Upper lobe of left lung (tissue), 6 donors: ENCODE data around the gene PRKAG2. TPM values are rescaled to one million over a fixed set of nuclear protein-coding genes. Genes with fewer than 3 reads are reported as not detected.
A peak's percentile ranks its signal among the peaks of the same experiment; 100 is the strongest.

ENCODE experiments used
- ATAC-seq, 2 donors: fragments of 200-7000 bp; cut with Tn5 transposase; one replicate each; pipeline ENCODE4 v1.9.1; 2022; ENCODE audit warnings: mild to moderate bottlenecking in 2 of 2, moderate library complexity in 2 of 2; ENCODE audit not compliant: low FRiP score in 2 of 2
- DNase-seq, 2 donors: peaks; one replicate each; pipeline ENCODE4 v3.0.0-alpha.2; 2019 to 2020
- H3K27ac ChIP-seq, 4 donors: fragments of 200-600 bp; sonication (generic); one replicate each; pipeline ENCODE4 v1.5.1; 2016 to 2019
- H3K27me3 ChIP-seq, 4 donors: fragments of 200-600 bp; sonication (generic); one replicate each; pipeline ENCODE4 v1.5.1; 2017 to 2019
- H3K36me3 ChIP-seq, 4 donors: fragments of 200-600 bp; sonication (generic); one replicate each; pipeline ENCODE4 v1.5.1; 2016 to 2019
- H3K4me1 ChIP-seq, 4 donors: fragments of 200-600 bp; sonication (generic); one replicate each; pipeline ENCODE4 v1.5.1; 2018 to 2019
- H3K4me3 ChIP-seq, 4 donors: fragments of 200-600 bp; sonication (generic); one replicate each; pipeline ENCODE4 v1.5.1; 2017 to 2019; ENCODE audit warnings: mild to moderate bottlenecking in 2 of 4, moderate library complexity in 1 of 4
- H3K9me3 ChIP-seq, 4 donors: fragments of 200-600 bp; sonication (generic); one replicate each; pipeline ENCODE4 v1.5.1; 2018 to 2019
- EP300 ChIP-seq, 4 donors: sonication (generic); formaldehyde crosslinking; IDR thresholded peaks; one replicate each; pipeline ENCODE4 v1.5.1; 2017; ENCODE audit warnings: antibody characterized with exemption in 4 of 4, control low read depth in 2 of 4
- POLR2A ChIP-seq, 4 donors: fragments of 450-650 bp; IDR thresholded peaks; one replicate each; pipeline ENCODE4 v1.5.1; 2016 to 2017; ENCODE audit warnings: antibody characterized with exemption in 4 of 4, mild to moderate bottlenecking in 2 of 4
- POLR2AphosphoS5 ChIP-seq, 2 donors: sonication (generic); formaldehyde crosslinking; IDR thresholded peaks; one replicate each; pipeline ENCODE4 v1.5.1; 2017; ENCODE audit warnings: antibody characterized with exemption in 2 of 2
- WGBS, 2 donors: methylation state at CpG; one replicate each; pipeline ENCODE4 v1.1.5; 2017 to 2018; 5-methylcytosine and 5-hydroxymethylcytosine counted together
- total RNA-seq, 6 donors: library from RNA; depleted of rRNA in 4 of 6; stranded (reverse); fragments of >200 nt in 4 of 6; gene quantifications; one replicate each; pipeline versions ENCODE4 v1.1.0 to v1.2.1, GENCODE V29; 2016 to 2021
- TF ChIP-seq, protein P1 (sequence below), 6 experiments: fragments of 450-650 bp in 4 of 6; fragments of 200-600 bp in 2 of 6; sonication (generic) in 2 of 6; IDR thresholded peaks; one replicate each; pipeline ENCODE4 v1.5.1; 2016 to 2019; ENCODE audit warnings: antibody characterized with exemption in 6 of 6
- donor health status: DM: no; HTN: no; CAD: no; lungs with moderate emphysema.
- donor health status: DM: no; HTN: yes; CAD: no; lungs with severe emphysema.

Gene PRKAG2
- total RNA-seq, 6 donors from 2014 or later: 20.6 to 68.1 (median 29.6) TPM

DNA sequence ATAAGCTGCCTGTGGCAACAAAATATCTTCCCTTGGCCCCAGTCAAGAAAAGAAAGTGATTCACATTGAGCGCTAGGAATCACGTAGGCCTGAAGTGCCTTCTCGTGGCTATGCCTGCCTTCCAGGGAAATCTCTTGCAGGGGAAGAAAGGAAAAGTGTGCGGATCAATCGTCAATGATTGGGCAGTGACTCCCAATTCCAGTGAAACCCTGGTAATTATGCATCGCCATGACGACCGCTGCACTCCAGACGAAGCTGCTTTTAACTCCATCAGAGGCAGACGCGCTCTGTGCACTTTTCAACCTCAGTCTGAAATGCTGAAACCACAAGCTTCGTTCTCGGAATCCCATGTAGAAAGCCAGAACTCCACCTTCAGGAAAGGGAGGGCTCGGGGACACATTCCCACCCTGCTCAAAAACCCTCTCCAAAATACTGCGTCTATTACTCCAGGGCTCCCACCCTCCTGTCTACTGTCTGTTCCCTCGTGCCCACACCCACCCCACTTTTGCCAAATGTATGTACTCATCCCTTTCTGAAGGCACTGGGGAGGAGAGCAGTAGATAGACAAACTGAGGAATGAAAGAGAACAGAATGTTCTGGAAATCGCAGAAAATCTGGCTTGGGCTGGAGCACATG lies 24.2 kb upstream of the PRKAG2 start:
- H3K9me3 ChIP-seq: no peaks in the 10 kb centered on the region
- H3K27ac ChIP-seq: no peak overlapping the region
- no peaks in the 10 kb centered on the region for H3K27me3 ChIP-seq
- peaks cover 0 to 7% (median 2%) of the 10 kb centered on the region in 4 donors for H3K4me1 ChIP-seq
- ATAC-seq: peak; percentile 24 to 91
- no peak overlapping the region for H3K4me3 ChIP-seq
- TF ChIP-seq, protein P1, sequence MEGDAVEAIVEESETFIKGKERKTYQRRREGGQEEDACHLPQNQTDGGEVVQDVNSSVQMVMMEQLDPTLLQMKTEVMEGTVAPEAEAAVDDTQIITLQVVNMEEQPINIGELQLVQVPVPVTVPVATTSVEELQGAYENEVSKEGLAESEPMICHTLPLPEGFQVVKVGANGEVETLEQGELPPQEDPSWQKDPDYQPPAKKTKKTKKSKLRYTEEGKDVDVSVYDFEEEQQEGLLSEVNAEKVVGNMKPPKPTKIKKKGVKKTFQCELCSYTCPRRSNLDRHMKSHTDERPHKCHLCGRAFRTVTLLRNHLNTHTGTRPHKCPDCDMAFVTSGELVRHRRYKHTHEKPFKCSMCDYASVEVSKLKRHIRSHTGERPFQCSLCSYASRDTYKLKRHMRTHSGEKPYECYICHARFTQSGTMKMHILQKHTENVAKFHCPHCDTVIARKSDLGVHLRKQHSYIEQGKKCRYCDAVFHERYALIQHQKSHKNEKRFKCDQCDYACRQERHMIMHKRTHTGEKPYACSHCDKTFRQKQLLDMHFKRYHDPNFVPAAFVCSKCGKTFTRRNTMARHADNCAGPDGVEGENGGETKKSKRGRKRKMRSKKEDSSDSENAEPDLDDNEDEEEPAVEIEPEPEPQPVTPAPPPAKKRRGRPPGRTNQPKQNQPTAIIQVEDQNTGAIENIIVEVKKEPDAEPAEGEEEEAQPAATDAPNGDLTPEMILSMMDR (IDR thresholded peaks at IDR 0.05): no peak
- no peak for TF ChIP-seq POLR2AphosphoS5 (IDR thresholded peaks at IDR 0.05)
- peak in 1 of 4 donors; percentile 22 for TF ChIP-seq EP300 (IDR thresholded peaks at IDR 0.05)
- DNase-seq: no peak
- H3K36me3 ChIP-seq: no peaks in the 10 kb centered on the region
- whole genome bisulfite sequencing, 2 donors: 80 to 83% methylated on average over 17 of the region's 17 CpGs

DNA sequence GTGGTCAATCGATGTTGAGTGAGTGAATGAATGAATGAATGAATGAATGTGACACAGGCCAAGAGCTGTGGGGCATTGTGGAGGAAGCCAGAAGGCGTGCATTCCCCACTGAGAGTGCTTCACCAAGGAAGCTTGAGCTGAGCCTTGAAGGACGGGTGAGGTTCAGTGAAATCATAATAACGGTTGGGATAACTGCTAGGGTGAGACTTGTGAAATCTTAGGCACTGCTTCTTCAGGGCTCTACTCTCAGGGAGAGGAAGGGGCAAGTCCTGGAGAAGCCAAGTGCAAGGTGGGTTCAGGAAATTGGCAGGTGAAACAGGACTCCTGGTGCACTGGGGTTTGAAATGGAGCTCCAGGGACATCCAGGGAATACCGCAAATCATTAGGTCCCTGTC lies 23.7 kb upstream of the PRKAG2 start:
- no peak overlapping the region for H3K4me3 ChIP-seq
- no peak for DNase-seq
- peak in 1 of 2 donors; percentile 9 for ATAC-seq
- peaks cover 0 to 7% (median 2%) of the 10 kb centered on the region in 4 donors for H3K4me1 ChIP-seq
- no peaks in the 10 kb centered on the region for H3K9me3 ChIP-seq
- H3K27me3 ChIP-seq: no peaks in the 10 kb centered on the region
- no peaks in the 10 kb centered on the region for H3K36me3 ChIP-seq
- no peak for TF ChIP-seq POLR2A (IDR thresholded peaks at IDR 0.05)
- TF ChIP-seq EP300 (IDR thresholded peaks at IDR 0.05): no peak
- TF ChIP-seq, protein P1 (IDR thresholded peaks at IDR 0.05): no peak
- TF ChIP-seq POLR2AphosphoS5 (IDR thresholded peaks at IDR 0.05): no peak
- 75 to 76% methylated on average over 5 of the region's 5 CpGs for WGBS, 2 donors
- H3K27ac ChIP-seq: no peak overlapping the region

DNA sequence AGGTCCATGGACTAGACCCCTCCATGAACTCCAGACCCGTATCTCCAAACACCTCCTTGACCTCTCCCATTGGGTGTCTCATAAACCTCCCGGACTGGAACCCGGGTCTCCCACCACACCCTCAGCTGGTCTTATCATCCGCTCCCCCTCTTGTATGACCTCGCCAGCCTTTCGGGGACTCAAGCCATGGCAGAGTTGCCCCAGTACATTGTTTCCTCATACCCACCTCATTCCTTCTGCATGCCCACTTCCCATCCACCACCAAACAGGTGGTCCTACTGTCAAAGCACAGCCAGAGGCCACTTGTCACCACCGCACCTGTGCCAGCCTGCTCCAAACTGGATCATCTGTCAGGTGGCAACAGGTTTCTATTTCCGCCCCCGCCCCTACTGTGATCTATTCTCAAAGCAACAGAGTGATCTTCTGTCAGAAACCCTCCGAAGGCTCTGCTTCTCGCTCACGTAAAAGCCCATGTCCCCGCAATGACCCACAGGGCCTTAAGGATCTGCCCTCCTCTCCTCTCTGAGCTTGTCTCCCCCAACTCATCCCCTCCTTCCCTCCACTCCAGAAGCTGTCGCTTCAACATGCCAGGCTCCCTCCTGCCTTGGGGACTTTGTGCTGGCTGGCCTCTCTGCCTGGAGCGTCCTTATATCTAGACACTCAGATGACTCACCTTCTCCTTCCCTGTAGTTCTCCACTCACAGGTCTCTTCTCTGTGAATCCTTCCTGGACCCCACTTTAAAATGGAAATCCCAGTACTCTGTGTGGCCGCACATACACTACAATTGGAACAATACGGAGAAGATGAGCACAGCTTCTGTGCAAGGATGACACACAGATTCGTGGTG lies 22.8 kb upstream of the PRKAG2 start:
- Histone ChIP-seq H3K4me3 (no peak overlapping the region), H3K4me1 (peaks cover 0 to 7% (median 4%) of the 10 kb centered on the region in 4 donors), H3K27ac (no peak overlapping the region), H3K36me3 (no peaks in the 10 kb centered on the region), H3K27me3 (no peaks in the 10 kb centered on the region), H3K9me3 (no peaks in the 10 kb centered on the region)
- 87 to 91% methylated on average over 18 of the region's 18 CpGs for whole genome bisulfite sequencing, 2 donors
- TF ChIP-seq EP300 (IDR thresholded peaks at IDR 0.05): no peak
- no peak for TF ChIP-seq POLR2AphosphoS5 (IDR thresholded peaks at IDR 0.05)
- TF ChIP-seq POLR2A (IDR thresholded peaks at IDR 0.05): no peak
- TF ChIP-seq, protein P1 (IDR thresholded peaks at IDR 0.05): no peak
- no peak for DNase-seq
- ATAC-seq: peak in 1 of 2 donors; percentile 31

DNA sequence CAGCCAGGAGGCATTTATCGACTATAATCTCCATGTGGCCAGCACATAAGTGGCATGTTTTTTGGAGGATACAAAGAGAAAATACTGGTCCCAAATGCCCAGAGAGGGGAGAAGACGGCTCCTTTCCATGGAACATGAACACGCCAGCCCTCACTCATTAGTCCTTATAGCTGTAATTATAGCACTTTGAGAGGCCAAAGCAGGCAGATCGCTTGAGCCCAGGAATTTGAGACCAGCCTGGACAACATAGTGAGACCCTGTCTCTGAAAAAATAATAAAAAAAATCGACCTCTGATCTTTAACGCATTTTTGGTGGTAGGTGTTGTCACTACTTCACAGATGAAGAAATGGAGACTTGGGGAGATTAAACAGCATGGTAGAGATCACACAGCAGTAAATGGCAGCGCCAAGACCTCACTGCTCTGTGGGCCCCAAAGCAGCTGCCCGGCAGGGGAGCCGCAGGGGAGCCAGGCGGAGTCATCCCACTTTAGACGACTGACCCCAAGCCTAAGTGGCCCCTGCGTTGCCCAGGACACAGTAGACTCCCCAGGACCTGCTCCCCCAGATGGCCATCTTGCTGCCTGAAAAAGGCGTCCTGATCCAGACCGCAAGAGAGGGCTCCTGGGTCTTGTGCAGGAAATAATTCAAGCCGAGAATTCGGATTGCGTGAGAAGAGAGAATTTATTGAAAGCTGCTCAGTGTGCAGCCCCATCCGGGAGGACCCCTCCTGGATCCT lies 21.2 kb upstream of the PRKAG2 start:
- Histone ChIP-seq H3K4me3 (no peak overlapping the region), H3K36me3 (no peaks in the 10 kb centered on the region), H3K27me3 (no peaks in the 10 kb centered on the region), H3K4me1 (peaks cover 0 to 7% (median 4%) of the 10 kb centered on the region in 4 donors), H3K27ac (no peak overlapping the region), H3K9me3 (no peaks in the 10 kb centered on the region)
- 83 to 85% methylated on average over 15 to 18 of the region's 18 CpGs for WGBS, 2 donors
- no peak for ATAC-seq
- DNase-seq: no peak
- TF ChIP-seq POLR2AphosphoS5 (IDR thresholded peaks at IDR 0.05) (no peak), POLR2A (IDR thresholded peaks at IDR 0.05) (no peak), EP300 (IDR thresholded peaks at IDR 0.05) (no peak)
- TF ChIP-seq, protein P1 (IDR thresholded peaks at IDR 0.05): no peak
